OCI-LY7 (cell line): ENCODE measurements around the gene KIF25.

ENCODE experiments used
- CTCF ChIP-seq: fragments of 200-600 bp; sonication (generic); conservative IDR thresholded peaks from 2 replicates; pipeline ENCODE4 v1.5.1; 2014; ENCODE audit warnings: mild to moderate bottlenecking, antibody characterized with exemption, low read length, moderate library complexity, mixed read lengths
- EZH2phosphoT487 ChIP-seq: fragments of 200-600 bp; sonication (generic); IDR thresholded peaks from 2 replicates; pipeline ENCODE4 v1.6.1; 2018; ENCODE audit warnings: low read depth, borderline replicate concordance, mild to moderate bottlenecking, mixed run types, antibody characterized with exemption, low read length, moderate library complexity, mixed read lengths

GRCh38 chr6:167948716-167949115, 48.8 kb upstream of the KIF25 start:
- TF ChIP-seq CTCF = no peak
- TF ChIP-seq EZH2phosphoT487 = no peak
